OCI-LY7 (cell line): ENCODE results near the gene HS6ST3. TPM values are rescaled to one million over a fixed set of nuclear protein-coding genes. Genes with fewer than 3 reads are reported as not detected.

Experiments used
- BruUV-seq: library from RNA; stranded (reverse); fragments of 400-500 nt; replicated peaks from 2 replicates; lab custom pipeline; 2021; lab: Mats Ljungman, UMichigan
- CTCF ChIA-PET: fragments of 300-600 bp; sonication (Branson Sonifier 250); formaldehyde crosslinking; loops from one replicate; lab custom pipeline; 2022; ENCODE audit warnings: antibody characterized with exemption; ENCODE audit not compliant: unreplicated experiment; lab: Charles Lee
- POLR2A ChIA-PET: fragments of 300-600 bp; sonication (Branson Sonifier 250); formaldehyde crosslinking; loops from one replicate; lab custom pipeline; 2022; ENCODE audit warnings: antibody characterized with exemption; lab: Charles Lee
- DNase-seq: peaks from one replicate; pipeline ENCODE4 v3.0.0-alpha.2; 2015; ENCODE audit warnings: low spot score
- H2AFZ ChIP-seq: fragments of 200-600 bp; sonication (generic), shearing (Covaris generic); 2 replicates; pipeline ENCODE4 v1.6.1; 2014; ENCODE audit warnings: mild to moderate bottlenecking, antibody characterized with exemption, low read length, moderate library complexity
- H3K27ac ChIP-seq: fragments of 200-600 bp; sonication (generic); 2 replicates; pipeline ENCODE4 v1.5.1; 2014; ENCODE audit warnings: mixed run types, low read depth, mild to moderate bottlenecking, moderate library complexity, low read length, inconsistent platforms; ENCODE audit not compliant: poor library complexity, severe bottlenecking
- H3K36me3 ChIP-seq: fragments of 200-600 bp; sonication (generic); 2 replicates; pipeline ENCODE4 v1.6.1; 2014; ENCODE audit warnings: mild to moderate bottlenecking, antibody characterized with exemption, low read length, moderate library complexity, mixed read lengths; ENCODE audit not compliant: insufficient read depth
- H3K4me1 ChIP-seq: fragments of 200-600 bp; sonication (generic); 2 replicates; pipeline ENCODE4 v1.5.1; 2014; ENCODE audit warnings: mild to moderate bottlenecking, low read length; ENCODE audit not compliant: insufficient read depth, poor library complexity, severe bottlenecking
- H3K4me2 ChIP-seq: fragments of 200-600 bp; sonication (generic); 2 replicates; pipeline ENCODE4 v1.6.1; 2014; ENCODE audit warnings: mild to moderate bottlenecking, low read length
- H3K4me3 ChIP-seq: fragments of 200-600 bp; sonication (generic); 2 replicates; pipeline ENCODE4 v1.5.1; 2014; ENCODE audit warnings: mild to moderate bottlenecking, low read depth, low read length; ENCODE audit not compliant: poor library complexity, severe bottlenecking
- H3K79me2 ChIP-seq: fragments of 200-600 bp; sonication (generic); 2 replicates; pipeline ENCODE4 v1.6.1; 2016; ENCODE audit warnings: low read depth, mild to moderate bottlenecking, low read length, moderate library complexity, mixed read lengths; ENCODE audit not compliant: insufficient read depth
- H3K9me2 ChIP-seq: fragments of 200-600 bp; sonication (generic); 2 replicates; pipeline ENCODE4 v1.6.1; 2016; ENCODE audit warnings: mild to moderate bottlenecking, low read length, mixed read lengths; ENCODE audit not compliant: insufficient read depth
- H3K9me3 ChIP-seq: fragments of 200-600 bp; sonication (generic); 2 replicates; pipeline ENCODE4 v1.6.1; 2014; ENCODE audit warnings: mild to moderate bottlenecking, mixed run types, low read length, mixed read lengths
- H4K20me1 ChIP-seq: fragments of 200-600 bp; sonication (generic); 2 replicates; pipeline ENCODE4 v1.6.1; 2014; ENCODE audit warnings: mild to moderate bottlenecking, antibody characterized with exemption, low read length, moderate library complexity, mixed read lengths; ENCODE audit not compliant: insufficient read depth
- CTCF ChIP-seq: fragments of 200-600 bp; sonication (generic); conservative IDR thresholded peaks from 2 replicates; pipeline ENCODE4 v1.5.1; 2014; ENCODE audit warnings: mild to moderate bottlenecking, antibody characterized with exemption, low read length, moderate library complexity, mixed read lengths
- EZH2phosphoT487 ChIP-seq: fragments of 200-600 bp; sonication (generic); IDR thresholded peaks from 2 replicates; pipeline ENCODE4 v1.6.1; 2018; ENCODE audit warnings: low read depth, borderline replicate concordance, mild to moderate bottlenecking, mixed run types, antibody characterized with exemption, low read length, moderate library complexity, mixed read lengths
- intact Hi-C: fragments of 100-400 bp; cut with micrococcal nuclease; formaldehyde crosslinking; loops from one replicate; pipeline ENCODE4 v1.10.0; 2022; ENCODE audit not compliant: unreplicated experiment
- total RNA-seq, 2 experiments: library from RNA; depleted of rRNA in 1 of 2; stranded (reverse); fragments of >200 nt in 1 of 2; shearing (Covaris generic) in 1 of 2; gene quantifications; 2 replicates each; pipeline ENCODE4 v1.2.3, GENCODE V29; 2014 to 2022

HS6ST3 gene
- total RNA-seq, 2 experiments from 2014 or later, result not detected

DNA sequence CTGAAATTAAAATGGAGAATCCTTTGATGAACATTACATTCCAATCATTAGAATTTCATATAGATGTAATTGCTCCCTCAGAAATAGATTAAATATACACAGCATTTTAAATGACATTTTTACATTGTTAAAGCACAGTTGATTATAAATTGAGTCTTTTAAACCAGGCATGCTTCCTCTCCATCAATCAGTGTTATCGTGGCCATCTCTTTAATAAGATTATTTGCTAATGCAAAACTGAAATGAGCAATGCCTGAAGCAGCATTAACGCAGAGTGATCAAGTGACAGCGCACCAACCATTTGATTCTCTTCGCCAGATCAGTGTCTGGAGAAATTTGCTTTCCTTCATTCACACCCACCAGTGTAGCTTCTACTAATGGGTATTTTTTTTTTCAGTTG lies 644.6 kb downstream of the HS6ST3 start:
- intact Hi-C loops, result no loop called here
- Histone ChIP-seq H2AFZ (no peak overlapping the region), H3K36me3 (no peaks in the 10 kb centered on the region), H3K27ac (no peak overlapping the region), H3K4me3 (no peak overlapping the region), H3K9me2 (no peaks in the 10 kb centered on the region), H3K9me3 (no peaks in the 10 kb centered on the region), H3K79me2 (no peaks in the 10 kb centered on the region), H3K4me2 (no peak overlapping the region), H3K4me1 (no peaks in the 10 kb centered on the region), H4K20me1 (no peaks in the 10 kb centered on the region)
- BruUV-seq, result no TSS peak
- ChIA-PET POLR2A (no interaction called here), CTCF (no interaction called here)
- DNase-seq, result no peak
- TF ChIP-seq CTCF, result no peak
- no peak for TF ChIP-seq EZH2phosphoT487

GRCh38 chr13:96741779-96742178 lies 651.9 kb downstream of the HS6ST3 start:
- no peaks in the 10 kb centered on the region for H3K79me2 ChIP-seq
- no peaks in the 10 kb centered on the region for H3K9me2 ChIP-seq
- no peak overlapping the region for H2AFZ ChIP-seq
- no peaks in the 10 kb centered on the region for H3K9me3 ChIP-seq
- no peak overlapping the region for H3K27ac ChIP-seq
- no peaks in the 10 kb centered on the region for H3K4me1 ChIP-seq
- ChIA-PET CTCF (no interaction called here), POLR2A (no interaction called here)
- intact Hi-C loops, result no loop called here
- no peaks in the 10 kb centered on the region for H4K20me1 ChIP-seq
- no peak for DNase-seq
- no peak overlapping the region for H3K4me2 ChIP-seq
- no peak overlapping the region for H3K4me3 ChIP-seq
- TF ChIP-seq EZH2phosphoT487 (no peak), CTCF (no peak)
- no peaks in the 10 kb centered on the region for H3K36me3 ChIP-seq
- no TSS peak for BruUV-seq

GRCh38 chr13:96743296-96744089 lies 653.6 kb downstream of the HS6ST3 start:
- ChIA-PET POLR2A (interaction anchor here (0.7 kb wide), 1 partner anchor 41 kb away, joined by 3 read pairs; no protein-coding TSS in a partner anchor), CTCF (no interaction called here)
- Histone ChIP-seq H3K4me1 (no peaks in the 10 kb centered on the region), H3K9me3 (no peaks in the 10 kb centered on the region), H3K4me2 (no peak overlapping the region), H3K4me3 (no peak overlapping the region), H3K27ac (no peak overlapping the region), H3K79me2 (no peaks in the 10 kb centered on the region), H3K36me3 (no peaks in the 10 kb centered on the region), H4K20me1 (no peaks in the 10 kb centered on the region), H3K9me2 (no peaks in the 10 kb centered on the region), H2AFZ (no peak overlapping the region)
- intact Hi-C loops, result no loop called here
- TF ChIP-seq CTCF, result no peak
- no peak for TF ChIP-seq EZH2phosphoT487
- BruUV-seq, result no TSS peak
- DNase-seq, result no peak
